GM23338 (cell line): ENCODE measurements around the gene IER3IP1.

Source experiments
- CREB1 ChIP-seq: fragments of 250-450 bp; sonication (Bioruptor Pico); IDR thresholded peaks from 2 replicates; pipeline ENCODE4 v1.5.0; 2020; ENCODE audit warnings: low read depth, mild to moderate bottlenecking, moderate library complexity
- ETS1 ChIP-seq: IDR thresholded peaks from 2 replicates; pipeline ENCODE4 v1.6.1; 2016; ENCODE audit warnings: antibody characterized with exemption
- EZH2 ChIP-seq: fragments of 200-600 bp; sonication (generic); IDR thresholded peaks from one replicate; pipeline ENCODE4 v1.8.0; 2017; ENCODE audit warnings: antibody characterized with exemption, mild to moderate bottlenecking, low read depth; ENCODE audit not compliant: unreplicated experiment
- EZH2phosphoT487 ChIP-seq: fragments of 200-600 bp; sonication (generic); IDR thresholded peaks from one replicate; pipeline ENCODE4 v1.8.1; 2018; ENCODE audit warnings: antibody characterized with exemption; ENCODE audit not compliant: unreplicated experiment
- JUNB ChIP-seq: IDR thresholded peaks from one replicate; pipeline ENCODE4 v1.6.1; 2016; ENCODE audit warnings: antibody characterized with exemption; ENCODE audit not compliant: unreplicated experiment
- NANOG ChIP-seq: IDR thresholded peaks from 2 replicates; pipeline ENCODE4 v1.6.1; 2016; ENCODE audit warnings: antibody characterized with exemption, borderline replicate concordance
- POLR2AphosphoS5 ChIP-seq: IDR thresholded peaks from 2 replicates; pipeline ENCODE4 v1.6.1; 2016; ENCODE audit warnings: antibody characterized with exemption, low read depth
- STAT1 ChIP-seq: IDR thresholded peaks from one replicate; pipeline ENCODE4 v1.6.1; 2016; ENCODE audit warnings: antibody characterized with exemption; ENCODE audit not compliant: unreplicated experiment
- ZNF114 ChIP-seq: fragments of 250-450 bp; sonication (Bioruptor Pico); IDR thresholded peaks from 2 replicates; pipeline ENCODE4 v1.5.0; 2020; ENCODE audit warnings: mild to moderate bottlenecking, moderate library complexity
- ZNF331 ChIP-seq: fragments of 250-450 bp; sonication (Bioruptor Pico); IDR thresholded peaks from 2 replicates; pipeline ENCODE4 v1.5.0; 2020; ENCODE audit warnings: low read depth, mild to moderate bottlenecking, moderate library complexity
- TF ChIP-seq, protein P1 (sequence below), 2 experiments: fragments of 200-600 bp in 1 of 2; sonication (generic) in 1 of 2; conservative IDR thresholded peaks; 2 replicates each; pipeline versions ENCODE4 v1.5.1 to v1.6.1; 2016 to 2017; ENCODE audit warnings: antibody characterized with exemption in 2 of 2, low read depth in 2 of 2, mild to moderate bottlenecking in 2 of 2, moderate library complexity in 1 of 2
- TF ChIP-seq, protein P2 (sequence below): IDR thresholded peaks from one replicate; pipeline ENCODE4 v1.6.1; 2018; ENCODE audit warnings: antibody characterized with exemption; ENCODE audit not compliant: unreplicated experiment

- TF ChIP-seq, protein P1, sequence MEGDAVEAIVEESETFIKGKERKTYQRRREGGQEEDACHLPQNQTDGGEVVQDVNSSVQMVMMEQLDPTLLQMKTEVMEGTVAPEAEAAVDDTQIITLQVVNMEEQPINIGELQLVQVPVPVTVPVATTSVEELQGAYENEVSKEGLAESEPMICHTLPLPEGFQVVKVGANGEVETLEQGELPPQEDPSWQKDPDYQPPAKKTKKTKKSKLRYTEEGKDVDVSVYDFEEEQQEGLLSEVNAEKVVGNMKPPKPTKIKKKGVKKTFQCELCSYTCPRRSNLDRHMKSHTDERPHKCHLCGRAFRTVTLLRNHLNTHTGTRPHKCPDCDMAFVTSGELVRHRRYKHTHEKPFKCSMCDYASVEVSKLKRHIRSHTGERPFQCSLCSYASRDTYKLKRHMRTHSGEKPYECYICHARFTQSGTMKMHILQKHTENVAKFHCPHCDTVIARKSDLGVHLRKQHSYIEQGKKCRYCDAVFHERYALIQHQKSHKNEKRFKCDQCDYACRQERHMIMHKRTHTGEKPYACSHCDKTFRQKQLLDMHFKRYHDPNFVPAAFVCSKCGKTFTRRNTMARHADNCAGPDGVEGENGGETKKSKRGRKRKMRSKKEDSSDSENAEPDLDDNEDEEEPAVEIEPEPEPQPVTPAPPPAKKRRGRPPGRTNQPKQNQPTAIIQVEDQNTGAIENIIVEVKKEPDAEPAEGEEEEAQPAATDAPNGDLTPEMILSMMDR (conservative IDR thresholded peaks at IDR 0.05; ENCODE audit: low read depth in 2 of 2) = no peak
- TF ChIP-seq, protein P2, sequence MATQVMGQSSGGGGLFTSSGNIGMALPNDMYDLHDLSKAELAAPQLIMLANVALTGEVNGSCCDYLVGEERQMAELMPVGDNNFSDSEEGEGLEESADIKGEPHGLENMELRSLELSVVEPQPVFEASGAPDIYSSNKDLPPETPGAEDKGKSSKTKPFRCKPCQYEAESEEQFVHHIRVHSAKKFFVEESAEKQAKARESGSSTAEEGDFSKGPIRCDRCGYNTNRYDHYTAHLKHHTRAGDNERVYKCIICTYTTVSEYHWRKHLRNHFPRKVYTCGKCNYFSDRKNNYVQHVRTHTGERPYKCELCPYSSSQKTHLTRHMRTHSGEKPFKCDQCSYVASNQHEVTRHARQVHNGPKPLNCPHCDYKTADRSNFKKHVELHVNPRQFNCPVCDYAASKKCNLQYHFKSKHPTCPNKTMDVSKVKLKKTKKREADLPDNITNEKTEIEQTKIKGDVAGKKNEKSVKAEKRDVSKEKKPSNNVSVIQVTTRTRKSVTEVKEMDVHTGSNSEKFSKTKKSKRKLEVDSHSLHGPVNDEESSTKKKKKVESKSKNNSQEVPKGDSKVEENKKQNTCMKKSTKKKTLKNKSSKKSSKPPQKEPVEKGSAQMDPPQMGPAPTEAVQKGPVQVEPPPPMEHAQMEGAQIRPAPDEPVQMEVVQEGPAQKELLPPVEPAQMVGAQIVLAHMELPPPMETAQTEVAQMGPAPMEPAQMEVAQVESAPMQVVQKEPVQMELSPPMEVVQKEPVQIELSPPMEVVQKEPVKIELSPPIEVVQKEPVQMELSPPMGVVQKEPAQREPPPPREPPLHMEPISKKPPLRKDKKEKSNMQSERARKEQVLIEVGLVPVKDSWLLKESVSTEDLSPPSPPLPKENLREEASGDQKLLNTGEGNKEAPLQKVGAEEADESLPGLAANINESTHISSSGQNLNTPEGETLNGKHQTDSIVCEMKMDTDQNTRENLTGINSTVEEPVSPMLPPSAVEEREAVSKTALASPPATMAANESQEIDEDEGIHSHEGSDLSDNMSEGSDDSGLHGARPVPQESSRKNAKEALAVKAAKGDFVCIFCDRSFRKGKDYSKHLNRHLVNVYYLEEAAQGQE = no peak
- no peak for TF ChIP-seq NANOG
- no peak for TF ChIP-seq POLR2AphosphoS5
- TF ChIP-seq EZH2 = no peak
- no peak for TF ChIP-seq CREB1 (CRISPR knock-in tag)
- TF ChIP-seq JUNB = no peak
- no peak for TF ChIP-seq STAT1
- no peak for TF ChIP-seq ETS1
- TF ChIP-seq EZH2phosphoT487 = no peak
- TF ChIP-seq ZNF114 = no peak
- TF ChIP-seq ZNF331 (CRISPR knock-in tag) = no peak
Measured at GRCh38 chr18:47160256-47160655, 15.9 kb downstream of the IER3IP1 start.
